WTC11 (cell line): ENCODE results near the gene SLCO2A1. TPM values are rescaled to one million over a fixed set of nuclear protein-coding genes. Genes with fewer than 3 reads are reported as not detected.

Experiments
- ATAC-seq: fragments of 200-7000 bp; cut with Tn5 transposase; 2 replicates; pipeline ENCODE4 v1.10.0; 2021; ENCODE audit warnings: mild to moderate bottlenecking, moderate library complexity
- CTCF ChIA-PET: fragments of 300-600 bp; sonication (Branson Sonifier 250); formaldehyde crosslinking; loops from one replicate; lab custom pipeline; 2021; ENCODE audit warnings: antibody characterized with exemption; lab: Charles Lee
- POLR2A ChIA-PET: fragments of 350-600 bp; sonication (Branson Sonifier 250); formaldehyde crosslinking; loops from one replicate; lab custom pipeline; 2021; ENCODE audit warnings: antibody characterized with exemption; lab: Charles Lee
- DNase-seq: peaks from one replicate; pipeline ENCODE4 v3.0.0; 2021; ENCODE audit warnings: low spot score
- H3K27ac Mint-ChIP-seq: 2 replicates; pipeline ENCODE4 v1.8.0; 2021; ENCODE audit warnings: mixed read lengths
- H3K27me3 Mint-ChIP-seq: 2 replicates; pipeline ENCODE4 v1.8.0; 2021; ENCODE audit warnings: low read depth, mild to moderate bottlenecking, moderate library complexity, mixed read lengths
- H3K36me3 Mint-ChIP-seq: 2 replicates; pipeline ENCODE4 v1.8.0; 2021; ENCODE audit warnings: mixed read lengths
- H3K4me1 Mint-ChIP-seq: 2 replicates; pipeline ENCODE4 v1.8.0; 2022; ENCODE audit warnings: mixed read lengths
- H3K4me3 Mint-ChIP-seq: 2 replicates; pipeline ENCODE4 v1.8.0; 2021; ENCODE audit warnings: mild to moderate bottlenecking, moderate library complexity, mixed read lengths
- H3K9me3 Mint-ChIP-seq: 2 replicates; pipeline ENCODE4 v1.8.0; 2021; ENCODE audit warnings: mixed read lengths
- AFF4 ChIP-seq: sonication (generic); formaldehyde crosslinking; IDR thresholded peaks from 2 replicates; pipeline ENCODE4 v1.8.1; 2023; ENCODE audit warnings: mild to moderate bottlenecking, missing genetic modification reagents, borderline replicate concordance
- ATF2 ChIP-seq: sonication (generic); formaldehyde crosslinking; IDR thresholded peaks from 2 replicates; pipeline ENCODE4 v1.8.1; 2022; ENCODE audit warnings: low read depth, missing genetic modification reagents, borderline replicate concordance
- ETV6 ChIP-seq: sonication (generic); formaldehyde crosslinking; IDR thresholded peaks from 2 replicates; pipeline ENCODE4 v1.8.1; 2022; ENCODE audit warnings: mild to moderate bottlenecking, missing genetic modification reagents
- GRHL2 ChIP-seq: fragments of 250-450 bp; sonication (Bioruptor Pico); IDR thresholded peaks from 2 replicates; pipeline ENCODE4 v1.8.0; 2022; ENCODE audit warnings: mild to moderate bottlenecking, moderate library complexity; ENCODE audit not compliant: insufficient replicate concordance, severe bottlenecking
- JAZF1 ChIP-seq: fragments of 250-450 bp; sonication (Bioruptor Pico); IDR thresholded peaks from 2 replicates; pipeline ENCODE4 v1.9.0; 2021; ENCODE audit warnings: moderate library complexity, mild to moderate bottlenecking, inconsistent platforms
- JUN ChIP-seq: sonication (generic); formaldehyde crosslinking; IDR thresholded peaks from 2 replicates; pipeline ENCODE4 v1.8.0; 2023; ENCODE audit warnings: mild to moderate bottlenecking, missing genetic modification reagents
- MAX ChIP-seq: sonication (generic); formaldehyde crosslinking; IDR thresholded peaks from 2 replicates; pipeline ENCODE4 v1.8.0; 2022; ENCODE audit warnings: mild to moderate bottlenecking, missing genetic modification reagents
- MYBL2 ChIP-seq: sonication (generic); formaldehyde crosslinking; IDR thresholded peaks from 2 replicates; pipeline ENCODE4 v1.8.1; 2023; ENCODE audit warnings: mild to moderate bottlenecking, moderate library complexity, missing genetic modification reagents
- NR1H2 ChIP-seq: sonication (generic); formaldehyde crosslinking; IDR thresholded peaks from 2 replicates; pipeline ENCODE4 v1.9.0; 2021; ENCODE audit warnings: mild to moderate bottlenecking, moderate library complexity, missing genetic modification reagents
- NR3C1 ChIP-seq: sonication (generic); formaldehyde crosslinking; conservative IDR thresholded peaks from 2 replicates; pipeline ENCODE4 v1.8.1; 2023; ENCODE audit warnings: low read depth, mild to moderate bottlenecking, missing genetic modification reagents
- PRRX2 ChIP-seq: fragments of 250-450 bp; sonication (Bioruptor Pico); IDR thresholded peaks from 2 replicates; pipeline ENCODE4 v1.8.0; 2021; ENCODE audit warnings: mild to moderate bottlenecking
- RELA ChIP-seq: sonication (generic); formaldehyde crosslinking; IDR thresholded peaks from 2 replicates; pipeline ENCODE4 v1.8.1; 2022; ENCODE audit warnings: missing genetic modification reagents, mild to moderate bottlenecking, borderline replicate concordance
- STAT6 ChIP-seq: sonication (generic); formaldehyde crosslinking; conservative IDR thresholded peaks from 2 replicates; pipeline ENCODE4 v1.8.1; 2023; ENCODE audit warnings: mild to moderate bottlenecking, low read depth, missing genetic modification reagents, moderate library complexity
- TEAD1 ChIP-seq: sonication (generic); formaldehyde crosslinking; IDR thresholded peaks from 2 replicates; pipeline ENCODE4 v1.8.0; 2022; ENCODE audit warnings: mild to moderate bottlenecking, missing genetic modification reagents
- USF2 ChIP-seq: sonication (generic); formaldehyde crosslinking; IDR thresholded peaks from 2 replicates; pipeline ENCODE4 v1.8.1; 2023; ENCODE audit warnings: mild to moderate bottlenecking, missing genetic modification reagents, moderate library complexity
- ZMAT4 ChIP-seq: fragments of 250-450 bp; sonication (Bioruptor Pico); IDR thresholded peaks from 2 replicates; pipeline ENCODE4 v1.9.0; 2021; ENCODE audit warnings: mild to moderate bottlenecking
- ZNF232 ChIP-seq: sonication (generic); formaldehyde crosslinking; IDR thresholded peaks from 2 replicates; pipeline ENCODE4 v1.8.0; 2022; ENCODE audit warnings: mild to moderate bottlenecking, missing genetic modification reagents
- ZNF396 ChIP-seq: fragments of 250-450 bp; sonication (Bioruptor Pico); IDR thresholded peaks from 2 replicates; pipeline ENCODE4 v1.8.0; 2021; ENCODE audit warnings: mild to moderate bottlenecking, moderate library complexity, borderline replicate concordance
- total RNA-seq: library from RNA; stranded (reverse); gene quantifications from 3 replicates; pipeline ENCODE4 v1.2.3, GENCODE V29; 2021

SLCO2A1 gene
- total RNA-seq, 1 experiment from 2014 or later = 3.3 TPM

- ATAC-seq (no peak), DNase-seq (no peak)
- H3K27ac Mint-ChIP-seq = no peak overlapping the region
- H3K27me3 Mint-ChIP-seq = peaks cover 4% of the 10 kb centered on the region
- H3K4me1 Mint-ChIP-seq = no peaks in the 10 kb centered on the region
- no peak overlapping the region for H3K4me3 Mint-ChIP-seq
- ChIA-PET CTCF (no interaction called here), POLR2A (no interaction called here)
- H3K36me3 Mint-ChIP-seq = peaks cover 9% of the 10 kb centered on the region
- H3K9me3 Mint-ChIP-seq = peaks cover 24% of the 10 kb centered on the region
- TF ChIP-seq GRHL2 (no peak), ETV6 (CRISPR knock-in tag) (no peak), NR3C1 (CRISPR knock-in tag) (no peak), PRRX2 (CRISPR knock-in tag) (no peak), USF2 (CRISPR knock-in tag) (no peak), ATF2 (CRISPR knock-in tag) (no peak), MYBL2 (no peak), JUN (no peak), NR1H2 (CRISPR knock-in tag) (no peak), AFF4 (CRISPR knock-in tag) (no peak), MAX (CRISPR knock-in tag) (no peak), TEAD1 (CRISPR knock-in tag) (no peak), ZNF232 (CRISPR knock-in tag) (no peak), STAT6 (CRISPR knock-in tag) (no peak), JAZF1 (CRISPR knock-in tag) (no peak), ZNF396 (CRISPR knock-in tag) (no peak), ZMAT4 (CRISPR knock-in tag) (no peak), RELA (CRISPR knock-in tag) (no peak)
Measured at GRCh38 chr3:134008630-134009156, 21.0 kb downstream of the SLCO2A1 start.
